GM18508 (cell line): ENCODE results near the gene CSTA.

Experiments
- ATAC-seq: cut with Tn5 transposase; IDR thresholded peaks from one replicate; pipeline ENCODE4 v1.9.1; 2021; ENCODE audit warnings: moderate number of reproducible peaks; ENCODE audit not compliant: insufficient read depth, unreplicated experiment

The CSTA gene

DNA sequence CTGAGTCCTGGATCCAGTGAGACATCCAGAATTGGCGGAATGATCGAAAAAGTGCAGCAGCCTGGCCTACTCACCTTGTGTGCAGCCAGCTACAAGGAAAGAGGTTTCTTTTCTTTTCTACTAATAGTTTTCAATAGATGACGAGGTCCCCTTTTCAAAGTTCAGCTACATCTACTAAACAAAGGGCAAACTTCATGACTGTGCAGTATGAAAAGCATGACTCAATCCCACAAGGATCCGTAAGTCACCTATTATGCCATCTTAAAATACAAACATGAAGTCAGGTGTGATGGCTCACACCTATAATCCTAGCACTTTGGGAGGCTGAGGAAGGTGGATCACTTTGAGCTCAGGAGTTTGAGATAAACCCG is 41.3 kb downstream of the CSTA start:
- ATAC-seq, result no peak

DNA sequence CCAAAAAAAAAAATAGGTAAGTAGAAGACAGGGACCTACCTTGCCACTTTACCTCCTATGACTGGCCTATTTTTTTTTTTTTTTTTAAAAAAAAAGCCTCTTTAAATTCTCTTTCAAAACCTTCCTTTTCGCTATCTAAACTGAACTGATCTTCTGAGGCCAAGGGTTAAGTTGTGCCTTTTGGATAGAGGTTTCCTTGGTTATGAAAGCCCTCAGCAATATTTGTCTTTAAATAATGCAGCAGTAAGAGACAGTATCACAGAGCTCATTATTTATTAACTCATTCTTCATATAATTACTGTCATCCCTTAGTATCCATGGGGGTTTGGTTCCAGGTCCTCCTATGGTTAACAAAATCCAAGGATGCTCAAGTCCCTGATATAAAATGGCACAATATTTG is 49.0 kb downstream of the CSTA start:
- ATAC-seq, result no peak

DNA sequence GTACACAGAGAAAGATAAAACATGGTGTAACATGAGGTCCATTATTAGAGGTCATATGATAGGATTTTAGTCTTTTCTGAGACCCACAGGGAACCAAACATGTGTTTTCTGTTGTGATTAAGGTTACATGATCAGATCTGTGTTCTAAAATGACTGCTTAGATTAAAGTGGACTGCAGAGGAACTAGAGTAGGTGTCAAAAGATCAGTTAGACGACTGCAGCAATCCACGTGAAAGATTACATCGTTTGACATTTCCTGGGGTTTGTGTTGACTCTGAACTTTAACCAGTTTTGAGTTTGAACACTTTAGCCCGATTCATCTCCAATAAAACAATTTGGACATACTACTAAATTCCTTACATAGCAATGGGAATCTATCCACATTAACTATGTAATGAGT is 52.9 kb downstream of the CSTA start:
- ATAC-seq, result no peak

DNA sequence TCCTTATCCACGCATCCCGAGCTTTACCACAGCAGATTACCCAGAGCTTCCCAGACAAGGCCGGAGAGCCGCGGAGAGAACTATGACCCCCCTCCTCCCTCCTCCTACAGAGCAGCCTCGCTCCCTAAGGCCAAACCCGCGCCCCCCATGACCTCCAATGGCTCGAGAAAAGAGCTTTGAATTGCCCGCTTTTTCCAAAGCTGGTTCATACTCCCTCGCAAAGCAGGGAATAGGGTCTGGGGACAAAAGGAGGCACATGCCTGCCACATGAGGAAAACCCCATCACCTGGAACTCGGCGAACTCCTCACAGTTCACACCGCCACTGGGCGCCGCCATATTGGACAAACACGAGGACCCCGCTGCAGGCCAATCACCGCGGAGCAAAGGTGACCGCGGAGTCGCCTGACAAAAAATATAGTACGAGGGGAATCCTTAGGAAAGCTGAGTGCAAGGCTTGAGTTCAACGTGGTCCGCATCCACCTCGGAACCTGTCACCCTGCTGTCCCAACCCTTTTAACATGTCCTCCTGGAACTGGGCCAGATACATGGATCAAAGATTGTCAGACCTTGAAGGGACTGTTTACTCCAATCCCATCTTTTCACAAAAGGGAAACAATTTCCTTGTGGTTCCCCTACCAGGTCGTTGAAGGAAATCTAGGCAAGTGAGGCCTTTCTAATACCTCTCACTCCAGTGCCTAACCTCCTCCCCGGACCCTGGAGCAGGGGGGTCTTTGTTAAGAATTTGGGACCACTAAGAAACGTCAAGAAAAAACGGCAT is 58.0 kb downstream of the CSTA start, which contains the start of gene MIX23:
Gene MIX23 (minus strand): TSS at position 344 of the 779 bp plus-strand sequence. CDS start 7 bp downstream, at position 337.
- ATAC-seq, result peak; percentile 27

DNA sequence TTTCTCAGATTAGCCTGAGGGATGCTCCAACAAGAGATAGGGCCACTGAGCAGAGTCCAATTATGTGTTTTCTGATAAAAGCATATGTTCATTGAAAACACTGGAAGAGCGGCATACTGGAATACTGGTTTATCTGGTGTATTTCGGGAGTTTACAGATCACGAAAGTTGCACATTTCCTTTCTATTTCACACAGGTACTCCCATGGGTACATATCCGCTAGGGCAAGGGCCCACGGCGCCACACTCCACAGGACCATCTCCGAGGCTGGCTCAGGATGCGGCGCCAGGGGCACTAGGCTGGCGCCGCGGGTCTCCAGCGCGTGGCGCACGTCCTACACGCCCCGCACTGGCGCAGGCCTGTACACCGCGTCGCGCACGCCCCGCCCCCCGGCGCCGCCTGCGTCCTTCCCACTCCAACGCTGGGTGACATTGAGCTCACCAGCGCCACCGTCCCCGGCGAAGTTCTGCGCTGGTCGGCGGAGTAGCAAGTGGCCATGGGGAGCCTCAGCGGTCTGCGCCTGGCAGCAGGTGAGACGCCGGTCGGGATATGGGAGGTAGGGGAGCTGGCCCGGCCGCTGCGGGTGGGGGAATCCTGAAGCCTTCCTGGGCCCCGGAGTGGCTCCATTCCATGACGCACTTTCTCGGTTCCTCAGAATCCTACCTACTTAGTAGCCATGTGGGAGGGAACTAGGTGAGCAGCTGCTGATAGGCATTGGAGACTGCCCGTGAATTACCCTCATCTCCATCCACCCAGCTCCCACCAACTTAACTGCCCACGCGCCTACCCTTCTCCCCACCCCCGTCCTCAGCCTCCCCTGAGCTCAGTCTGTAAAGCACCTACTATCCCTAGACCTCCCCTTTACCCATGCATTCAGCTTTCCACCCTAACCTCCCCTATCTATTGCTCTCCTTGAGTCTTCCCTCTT is 59.0 kb downstream of the CSTA start, which contains the start of gene FAM162A:
Gene FAM162A (plus strand): TSS at position 412 of the 927 bp plus-strand sequence. CDS start 84 bp downstream, at position 496.
- ATAC-seq, result peak; percentile 60

DNA sequence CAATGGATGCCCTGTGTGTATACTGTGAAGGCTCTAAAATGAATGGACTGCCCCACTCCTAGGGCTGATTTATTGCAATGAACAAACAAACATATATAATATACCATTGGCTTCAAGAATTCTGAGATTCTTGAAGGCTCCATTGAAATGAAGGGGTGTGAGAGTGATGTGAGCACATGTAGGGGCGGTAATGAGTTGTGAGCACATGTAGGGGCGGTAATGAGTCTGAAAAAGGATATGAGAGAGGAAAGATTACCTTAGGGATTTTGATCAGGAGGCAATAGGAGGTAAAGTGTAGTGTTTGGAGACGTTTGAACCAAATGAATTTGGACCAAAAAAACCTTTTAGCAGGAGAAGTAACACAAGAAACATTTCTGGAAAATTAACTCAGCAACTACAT is 62.7 kb downstream of the CSTA start:
- ATAC-seq, result no peak

DNA sequence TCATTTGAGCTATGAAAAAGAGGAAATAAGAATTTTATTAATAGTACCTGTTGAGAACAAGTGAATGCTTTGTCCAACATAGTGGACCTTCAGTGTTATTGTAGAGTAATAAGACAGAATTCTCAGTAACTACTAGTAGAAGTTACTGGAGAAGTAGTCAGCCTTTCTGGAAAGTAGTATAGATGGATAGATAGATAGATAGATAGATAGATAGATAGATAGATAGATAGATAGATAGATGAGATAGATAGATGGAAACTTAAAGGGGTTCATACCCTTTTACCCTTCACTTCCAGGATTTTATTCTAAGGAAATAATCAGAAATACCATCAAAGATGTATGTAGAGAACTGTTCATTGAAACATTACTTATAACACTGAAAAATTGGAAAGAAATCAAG is 64.1 kb downstream of the CSTA start:
- no peak for ATAC-seq

DNA sequence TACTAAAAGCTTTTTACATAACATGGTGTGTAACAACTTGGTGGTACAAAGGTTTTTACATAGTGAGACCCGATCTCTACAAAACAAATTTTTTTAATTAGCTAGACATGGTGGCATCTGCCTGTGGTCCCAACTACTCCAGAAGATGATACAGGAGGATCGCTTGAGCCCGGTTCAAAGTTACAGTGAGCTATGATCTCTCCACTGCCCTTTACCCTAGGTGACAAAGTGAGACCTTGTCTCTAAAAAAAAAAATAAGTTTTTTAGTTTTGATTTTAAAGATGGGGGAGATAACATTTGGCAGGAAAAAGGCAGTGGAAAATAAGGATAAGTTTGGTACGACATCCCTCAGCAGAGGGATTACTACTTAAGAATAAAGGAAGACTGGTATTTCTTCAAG is 64.8 kb downstream of the CSTA start:
- no peak for ATAC-seq

DNA sequence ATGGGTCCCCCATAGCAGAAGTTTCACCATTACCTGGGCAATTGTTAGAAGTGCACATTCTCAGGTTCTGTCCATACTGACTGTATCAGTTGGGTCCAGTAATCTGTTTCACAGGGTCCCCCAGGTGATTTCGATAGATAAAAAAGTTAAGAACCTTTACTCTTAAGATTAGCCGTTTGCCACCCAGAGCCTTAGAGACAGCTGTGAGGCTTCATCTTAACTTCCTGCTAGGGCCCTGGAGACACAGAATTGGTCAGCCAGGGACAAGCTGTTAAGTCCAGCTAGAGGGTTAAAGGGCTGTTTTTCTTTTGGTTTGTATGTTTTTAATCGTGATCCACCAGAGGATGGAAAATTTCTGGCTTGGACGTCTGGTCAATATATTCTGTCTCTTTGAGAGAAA is 65.6 kb downstream of the CSTA start:
- ATAC-seq, result no peak
